Measurements from ENCODE around the gene VPS37C. TPM values are rescaled to one million over a fixed set of nuclear protein-coding genes. Genes with fewer than 3 reads are reported as not detected.
"Not testable (repeated sequence)": the region's sequence is repeated elsewhere in the genome, so short reads cannot be mapped to it uniquely, and the experiment has no call there.

Gene VPS37C
- 10 to 100 TPM in 3 of 4 donors, 1 to 10 TPM in 1; 8.6 to 23.3 (median 20.5) TPM for total RNA-seq

- 1% methylated on average over 27 of the region's 85 CpGs; no CpG with 5 or more reads in 1 of the 2 donors for WGBS, 2 donors (ENCODE audit: low coverage in 1 of 2)
- in situ Hi-C loops (cut with MboI; ENCODE audit: low pct_ligation_motif_present in 1 of 4, low pct_unique_long_range_greater_than_20kb in 1 of 4, low sequenced_read_pairs in 3 of 4) (no loop called here), intact Hi-C loops (cut with DNase I; ENCODE audit: low total_unique reads) (no loop called here)
- peak; percentile 71 to 84 (median 75) for TF ChIP-seq POLR2AphosphoS5 (IDR thresholded peaks at IDR 0.05)
- TF ChIP-seq EP300 (IDR thresholded peaks at IDR 0.05; ENCODE audit: low read depth) = no peak
- peak in 2 of 5 experiments; percentile 28 to 50 for TF ChIP-seq CTCF (IDR thresholded peaks at IDR 0.05)
- TF ChIP-seq POLR2A (IDR thresholded peaks at IDR 0.05) = peak; percentile 73
- Histone ChIP-seq H3K27ac (peak within 1 kb of the TSS; percentile 89 to 98 (median 97)), H3K36me3 (no peaks in the 10 kb centered on the region), H3K27me3 (no peaks in the 10 kb centered on the region), H3K9me3 (no peaks in the 10 kb centered on the region), H3K4me3 (peak within 1 kb of the TSS; percentile 55 to 94 (median 84)), H3K4me1 (peaks cover 5 to 56% (median 45%) of the 10 kb centered on the region in 4 donors)
- DNase-seq = peak; percentile 92
Measured at GRCh38 chr11:61161190-61162091, at the start of gene VPS37C. Gene VPS37C, minus strand, starts transcription at chr11:61161426. Its CDS starts 22,597 bp downstream, at chr11:61138829.

GRCh38 chr11:61210629-61211028 lies 49.4 kb upstream of the VPS37C start:
- H3K36me3 ChIP-seq; H3K4me3 ChIP-seq; in situ Hi-C loops (cut with MboI; ENCODE audit: low pct_ligation_motif_present in 1 of 4, low pct_unique_long_range_greater_than_20kb in 1 of 4, low sequenced_read_pairs in 3 of 4); H3K27me3 ChIP-seq; H3K9me3 ChIP-seq; DNase-seq; H3K27ac ChIP-seq; intact Hi-C loops (cut with DNase I; ENCODE audit: low total_unique reads); H3K4me1 ChIP-seq: not testable (repeated sequence)
- no CpG with 5 or more reads among the region's 6 CpGs for WGBS, 2 donors (ENCODE audit: low coverage in 1 of 2)

- in situ Hi-C loops (cut with MboI; ENCODE audit: low pct_ligation_motif_present in 1 of 4, low pct_unique_long_range_greater_than_20kb in 1 of 4, low sequenced_read_pairs in 3 of 4); intact Hi-C loops (cut with DNase I; ENCODE audit: low total_unique reads); H3K27ac ChIP-seq; H3K27me3 ChIP-seq; H3K4me1 ChIP-seq; H3K4me3 ChIP-seq; H3K9me3 ChIP-seq; H3K36me3 ChIP-seq; DNase-seq: not testable (repeated sequence)
- no CpG with 5 or more reads among the region's 9 CpGs for WGBS, 2 donors (ENCODE audit: low coverage in 1 of 2)
Measured at GRCh38 chr11:61207636-61208310, 46.5 kb upstream of the VPS37C start.

GRCh38 chr11:61204502-61205059 lies 43.4 kb upstream of the VPS37C start:
- in situ Hi-C loops (cut with MboI; ENCODE audit: low pct_ligation_motif_present in 1 of 4, low pct_unique_long_range_greater_than_20kb in 1 of 4, low sequenced_read_pairs in 3 of 4); H3K27ac ChIP-seq: not testable (repeated sequence)
- 70 to 83% methylated on average over 5 to 14 of the region's 14 CpGs for WGBS, 2 donors (ENCODE audit: low coverage in 1 of 2)

GRCh38 chr11:61203873-61204272 lies 42.6 kb upstream of the VPS37C start:
- H3K4me3 ChIP-seq; in situ Hi-C loops (cut with MboI; ENCODE audit: low pct_ligation_motif_present in 1 of 4, low pct_unique_long_range_greater_than_20kb in 1 of 4, low sequenced_read_pairs in 3 of 4); intact Hi-C loops (cut with DNase I; ENCODE audit: low total_unique reads); H3K9me3 ChIP-seq; H3K27me3 ChIP-seq; H3K27ac ChIP-seq; H3K4me1 ChIP-seq; DNase-seq; H3K36me3 ChIP-seq: not testable (repeated sequence)
- WGBS, 2 donors (ENCODE audit: low coverage in 1 of 2) = no CpG with 5 or more reads among the region's 5 CpGs

More at GRCh38 chr11:61204502-61205059, 43.4 kb upstream of the VPS37C start:
- H3K27me3 ChIP-seq; intact Hi-C loops (cut with DNase I; ENCODE audit: low total_unique reads); H3K36me3 ChIP-seq; H3K4me1 ChIP-seq; DNase-seq; H3K9me3 ChIP-seq; H3K4me3 ChIP-seq: not testable (repeated sequence)

GRCh38 chr11:61202950-61203746 lies 41.9 kb upstream of the VPS37C start, which contains the start of gene PGA3:
Gene PGA3, plus strand, starts transcription at chr11:61203515. Its CDS starts 50 bp downstream, at chr11:61203565.
- in situ Hi-C loops (cut with MboI; ENCODE audit: low pct_ligation_motif_present in 1 of 4, low pct_unique_long_range_greater_than_20kb in 1 of 4, low sequenced_read_pairs in 3 of 4); H3K27ac ChIP-seq; DNase-seq; H3K27me3 ChIP-seq; H3K36me3 ChIP-seq; H3K4me1 ChIP-seq; H3K4me3 ChIP-seq; intact Hi-C loops (cut with DNase I; ENCODE audit: low total_unique reads); H3K9me3 ChIP-seq: not testable (repeated sequence)
- WGBS, 2 donors (ENCODE audit: low coverage in 1 of 2) = 66 to 76% methylated on average over 7 to 13 of the region's 18 CpGs

All from transverse colon (tissue), 4 donors.